ENCODE measurements around the gene SPAG17. TPM values are rescaled to one million over a fixed set of nuclear protein-coding genes. Genes with fewer than 3 reads are reported as not detected.

Gene SPAG17
- polyA plus RNA-seq, 1 of the 3 experiments (the other 2 are of a cell fraction) = not detected

DNA sequence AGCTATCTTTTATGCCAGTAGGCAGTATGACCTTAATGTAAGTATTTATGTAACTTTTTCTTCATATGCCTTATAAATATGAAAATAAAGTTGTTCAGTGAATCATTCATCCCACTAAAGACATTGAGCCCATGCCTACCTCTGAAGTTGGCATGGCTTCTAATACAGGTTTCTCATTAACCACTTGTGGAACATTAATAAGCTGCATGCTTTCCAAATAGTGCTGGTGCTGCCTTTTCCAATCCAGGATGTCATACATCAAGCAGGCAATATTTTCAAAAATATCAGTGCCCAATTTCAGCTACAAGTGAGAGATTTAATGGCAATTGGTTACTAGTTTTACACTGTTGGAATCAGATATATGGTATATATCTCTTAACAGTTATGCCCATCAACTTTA is 92.0 kb downstream of the SPAG17 start:
- Histone ChIP-seq H3K4me2 (no peak overlapping the region), H3K9me3 (no peaks in the 10 kb centered on the region), H3K79me2 (ENCODE audit: insufficient read depth) (no peaks in the 10 kb centered on the region), H2AFZ (ENCODE audit: low read depth) (no peak overlapping the region), H3K9me2 (no peaks in the 10 kb centered on the region), H4K20me1 (ENCODE audit: insufficient read depth) (no peaks in the 10 kb centered on the region), H3K4me3 (ENCODE audit: low read depth in 2 of 2, low read length in 1 of 2) (no peak overlapping the region), H3K36me3 (replicated peaks in 1 of 2; ENCODE audit: control insufficient read depth in 1 of 2, insufficient read depth in 2 of 2, low read length in 1 of 2) (no peaks in the 10 kb centered on the region), H3K4me1 (ENCODE audit: control insufficient read depth in 1 of 2, insufficient read depth in 2 of 2, low read depth in 1 of 2, low read length in 1 of 2) (no peaks in the 10 kb centered on the region), H3K27me3 (ENCODE audit: insufficient read depth) (peaks cover 8% of the 10 kb centered on the region; the same call in 1 of the 2 replicates), H3K27ac (ENCODE audit: low read depth in 2 of 2, low read length in 1 of 2) (no peak overlapping the region), H3K9ac (no peak overlapping the region), H3F3A (replicated peaks; ENCODE audit: insufficient read depth) (no peaks in the 10 kb centered on the region)
- no peak for TF ChIP-seq RXRA (IDR thresholded peaks at IDR 0.05; ENCODE audit: borderline replicate concordance, low read depth)
- no peak for TF ChIP-seq EP300 (IDR thresholded peaks at IDR 0.05; ENCODE audit: borderline replicate concordance in 1 of 2, low read depth in 1 of 2, low read length in 1 of 2)
- no peak for TF ChIP-seq SMC3 (IDR thresholded peaks at IDR 0.05; ENCODE audit: low read depth, low read length)
- TF ChIP-seq RAD21 (IDR thresholded peaks at IDR 0.05; ENCODE audit: low read length) = no peak
- TF ChIP-seq CHD2 (IDR thresholded peaks at IDR 0.05; ENCODE audit: low read length, partially characterized antibody) = no peak
- TF ChIP-seq, protein P1, sequence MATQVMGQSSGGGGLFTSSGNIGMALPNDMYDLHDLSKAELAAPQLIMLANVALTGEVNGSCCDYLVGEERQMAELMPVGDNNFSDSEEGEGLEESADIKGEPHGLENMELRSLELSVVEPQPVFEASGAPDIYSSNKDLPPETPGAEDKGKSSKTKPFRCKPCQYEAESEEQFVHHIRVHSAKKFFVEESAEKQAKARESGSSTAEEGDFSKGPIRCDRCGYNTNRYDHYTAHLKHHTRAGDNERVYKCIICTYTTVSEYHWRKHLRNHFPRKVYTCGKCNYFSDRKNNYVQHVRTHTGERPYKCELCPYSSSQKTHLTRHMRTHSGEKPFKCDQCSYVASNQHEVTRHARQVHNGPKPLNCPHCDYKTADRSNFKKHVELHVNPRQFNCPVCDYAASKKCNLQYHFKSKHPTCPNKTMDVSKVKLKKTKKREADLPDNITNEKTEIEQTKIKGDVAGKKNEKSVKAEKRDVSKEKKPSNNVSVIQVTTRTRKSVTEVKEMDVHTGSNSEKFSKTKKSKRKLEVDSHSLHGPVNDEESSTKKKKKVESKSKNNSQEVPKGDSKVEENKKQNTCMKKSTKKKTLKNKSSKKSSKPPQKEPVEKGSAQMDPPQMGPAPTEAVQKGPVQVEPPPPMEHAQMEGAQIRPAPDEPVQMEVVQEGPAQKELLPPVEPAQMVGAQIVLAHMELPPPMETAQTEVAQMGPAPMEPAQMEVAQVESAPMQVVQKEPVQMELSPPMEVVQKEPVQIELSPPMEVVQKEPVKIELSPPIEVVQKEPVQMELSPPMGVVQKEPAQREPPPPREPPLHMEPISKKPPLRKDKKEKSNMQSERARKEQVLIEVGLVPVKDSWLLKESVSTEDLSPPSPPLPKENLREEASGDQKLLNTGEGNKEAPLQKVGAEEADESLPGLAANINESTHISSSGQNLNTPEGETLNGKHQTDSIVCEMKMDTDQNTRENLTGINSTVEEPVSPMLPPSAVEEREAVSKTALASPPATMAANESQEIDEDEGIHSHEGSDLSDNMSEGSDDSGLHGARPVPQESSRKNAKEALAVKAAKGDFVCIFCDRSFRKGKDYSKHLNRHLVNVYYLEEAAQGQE (IDR thresholded peaks at IDR 0.05; ENCODE audit: low read depth, low read length) = no peak
- TF ChIP-seq GATA2 (CRISPR knock-in tag; IDR thresholded peaks at IDR 0.05) = no peak
- TF ChIP-seq, protein P2, sequence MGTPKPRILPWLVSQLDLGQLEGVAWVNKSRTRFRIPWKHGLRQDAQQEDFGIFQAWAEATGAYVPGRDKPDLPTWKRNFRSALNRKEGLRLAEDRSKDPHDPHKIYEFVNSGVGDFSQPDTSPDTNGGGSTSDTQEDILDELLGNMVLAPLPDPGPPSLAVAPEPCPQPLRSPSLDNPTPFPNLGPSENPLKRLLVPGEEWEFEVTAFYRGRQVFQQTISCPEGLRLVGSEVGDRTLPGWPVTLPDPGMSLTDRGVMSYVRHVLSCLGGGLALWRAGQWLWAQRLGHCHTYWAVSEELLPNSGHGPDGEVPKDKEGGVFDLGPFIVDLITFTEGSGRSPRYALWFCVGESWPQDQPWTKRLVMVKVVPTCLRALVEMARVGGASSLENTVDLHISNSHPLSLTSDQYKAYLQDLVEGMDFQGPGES (IDR thresholded peaks at IDR 0.05; ENCODE audit: low read depth, low read length) = no peak
- TF ChIP-seq, protein P3, sequence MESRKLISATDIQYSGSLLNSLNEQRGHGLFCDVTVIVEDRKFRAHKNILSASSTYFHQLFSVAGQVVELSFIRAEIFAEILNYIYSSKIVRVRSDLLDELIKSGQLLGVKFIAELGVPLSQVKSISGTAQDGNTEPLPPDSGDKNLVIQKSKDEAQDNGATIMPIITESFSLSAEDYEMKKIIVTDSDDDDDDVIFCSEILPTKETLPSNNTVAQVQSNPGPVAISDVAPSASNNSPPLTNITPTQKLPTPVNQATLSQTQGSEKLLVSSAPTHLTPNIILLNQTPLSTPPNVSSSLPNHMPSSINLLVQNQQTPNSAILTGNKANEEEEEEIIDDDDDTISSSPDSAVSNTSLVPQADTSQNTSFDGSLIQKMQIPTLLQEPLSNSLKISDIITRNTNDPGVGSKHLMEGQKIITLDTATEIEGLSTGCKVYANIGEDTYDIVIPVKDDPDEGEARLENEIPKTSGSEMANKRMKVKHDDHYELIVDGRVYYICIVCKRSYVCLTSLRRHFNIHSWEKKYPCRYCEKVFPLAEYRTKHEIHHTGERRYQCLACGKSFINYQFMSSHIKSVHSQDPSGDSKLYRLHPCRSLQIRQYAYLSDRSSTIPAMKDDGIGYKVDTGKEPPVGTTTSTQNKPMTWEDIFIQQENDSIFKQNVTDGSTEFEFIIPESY (IDR thresholded peaks at IDR 0.05; ENCODE audit: borderline replicate concordance, low read depth) = no peak
- TF ChIP-seq MXI1 (IDR thresholded peaks at IDR 0.05; ENCODE audit: low read depth, low read length) = no peak
- TF ChIP-seq, protein P4, sequence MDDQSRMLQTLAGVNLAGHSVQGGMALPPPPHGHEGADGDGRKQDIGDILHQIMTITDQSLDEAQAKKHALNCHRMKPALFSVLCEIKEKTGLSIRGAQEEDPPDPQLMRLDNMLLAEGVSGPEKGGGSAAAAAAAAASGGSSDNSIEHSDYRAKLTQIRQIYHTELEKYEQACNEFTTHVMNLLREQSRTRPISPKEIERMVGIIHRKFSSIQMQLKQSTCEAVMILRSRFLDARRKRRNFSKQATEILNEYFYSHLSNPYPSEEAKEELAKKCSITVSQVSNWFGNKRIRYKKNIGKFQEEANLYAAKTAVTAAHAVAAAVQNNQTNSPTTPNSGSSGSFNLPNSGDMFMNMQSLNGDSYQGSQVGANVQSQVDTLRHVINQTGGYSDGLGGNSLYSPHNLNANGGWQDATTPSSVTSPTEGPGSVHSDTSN (IDR thresholded peaks at IDR 0.05) = no peak
- TF ChIP-seq TEAD4 (IDR thresholded peaks at IDR 0.05; ENCODE audit: borderline replicate concordance, insufficient read depth) = no peak
- no peak for TF ChIP-seq TAF1 (IDR thresholded peaks at IDR 0.05; ENCODE audit: borderline replicate concordance, low read depth, low read length)
- no peak for TF ChIP-seq MEF2A (IDR thresholded peaks at IDR 0.05; ENCODE audit: borderline replicate concordance, low read depth)
- no peak for TF ChIP-seq FOXM1 (IDR thresholded peaks at IDR 0.05; ENCODE audit: low read depth)
- POLR2A ChIA-PET = no interaction called here
- no peak for DNase-seq
- CTCF ChIA-PET = no interaction called here
